ENCODE results near the gene CDC42EP4.

DNA sequence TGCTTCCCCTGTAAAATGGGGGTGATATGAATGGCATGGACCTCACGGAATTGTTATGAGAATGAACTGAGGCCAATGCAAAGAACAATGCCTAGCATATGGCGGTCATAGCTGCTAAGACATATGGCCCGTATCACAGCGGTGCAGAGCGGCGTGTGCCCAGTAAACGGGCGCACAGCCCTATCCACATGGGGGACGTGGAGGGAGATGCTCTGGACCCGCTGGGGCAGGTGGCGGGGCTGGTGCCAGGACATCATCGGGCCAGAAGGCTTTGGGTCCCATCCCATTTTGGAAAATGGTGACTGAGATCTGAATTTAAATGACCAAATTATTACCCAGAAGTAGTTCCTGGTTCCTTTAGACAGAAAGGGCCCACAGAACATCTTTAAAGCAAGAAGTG is 31.6 kb downstream of the CDC42EP4 start:
- no peak for TF ChIP-seq ZIC2 (tag by site-specific recombination; IDR thresholded peaks at IDR 0.05)
- TF ChIP-seq, protein P1, sequence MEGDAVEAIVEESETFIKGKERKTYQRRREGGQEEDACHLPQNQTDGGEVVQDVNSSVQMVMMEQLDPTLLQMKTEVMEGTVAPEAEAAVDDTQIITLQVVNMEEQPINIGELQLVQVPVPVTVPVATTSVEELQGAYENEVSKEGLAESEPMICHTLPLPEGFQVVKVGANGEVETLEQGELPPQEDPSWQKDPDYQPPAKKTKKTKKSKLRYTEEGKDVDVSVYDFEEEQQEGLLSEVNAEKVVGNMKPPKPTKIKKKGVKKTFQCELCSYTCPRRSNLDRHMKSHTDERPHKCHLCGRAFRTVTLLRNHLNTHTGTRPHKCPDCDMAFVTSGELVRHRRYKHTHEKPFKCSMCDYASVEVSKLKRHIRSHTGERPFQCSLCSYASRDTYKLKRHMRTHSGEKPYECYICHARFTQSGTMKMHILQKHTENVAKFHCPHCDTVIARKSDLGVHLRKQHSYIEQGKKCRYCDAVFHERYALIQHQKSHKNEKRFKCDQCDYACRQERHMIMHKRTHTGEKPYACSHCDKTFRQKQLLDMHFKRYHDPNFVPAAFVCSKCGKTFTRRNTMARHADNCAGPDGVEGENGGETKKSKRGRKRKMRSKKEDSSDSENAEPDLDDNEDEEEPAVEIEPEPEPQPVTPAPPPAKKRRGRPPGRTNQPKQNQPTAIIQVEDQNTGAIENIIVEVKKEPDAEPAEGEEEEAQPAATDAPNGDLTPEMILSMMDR (tag by site-specific recombination; IDR thresholded peaks at IDR 0.05), result no peak

Measured in HEK293 (cell line).